Measurements from ENCODE around the gene NAT16. TPM values are rescaled to one million over a fixed set of nuclear protein-coding genes. Genes with fewer than 3 reads are reported as not detected.

Gene NAT16
- total and polyA plus RNA-seq, 9 of the 15 experiments (the other 6 are each of a cell fraction or from before 2014, with no cell fraction given), result 0.04 TPM; not detected in 8

DNA sequence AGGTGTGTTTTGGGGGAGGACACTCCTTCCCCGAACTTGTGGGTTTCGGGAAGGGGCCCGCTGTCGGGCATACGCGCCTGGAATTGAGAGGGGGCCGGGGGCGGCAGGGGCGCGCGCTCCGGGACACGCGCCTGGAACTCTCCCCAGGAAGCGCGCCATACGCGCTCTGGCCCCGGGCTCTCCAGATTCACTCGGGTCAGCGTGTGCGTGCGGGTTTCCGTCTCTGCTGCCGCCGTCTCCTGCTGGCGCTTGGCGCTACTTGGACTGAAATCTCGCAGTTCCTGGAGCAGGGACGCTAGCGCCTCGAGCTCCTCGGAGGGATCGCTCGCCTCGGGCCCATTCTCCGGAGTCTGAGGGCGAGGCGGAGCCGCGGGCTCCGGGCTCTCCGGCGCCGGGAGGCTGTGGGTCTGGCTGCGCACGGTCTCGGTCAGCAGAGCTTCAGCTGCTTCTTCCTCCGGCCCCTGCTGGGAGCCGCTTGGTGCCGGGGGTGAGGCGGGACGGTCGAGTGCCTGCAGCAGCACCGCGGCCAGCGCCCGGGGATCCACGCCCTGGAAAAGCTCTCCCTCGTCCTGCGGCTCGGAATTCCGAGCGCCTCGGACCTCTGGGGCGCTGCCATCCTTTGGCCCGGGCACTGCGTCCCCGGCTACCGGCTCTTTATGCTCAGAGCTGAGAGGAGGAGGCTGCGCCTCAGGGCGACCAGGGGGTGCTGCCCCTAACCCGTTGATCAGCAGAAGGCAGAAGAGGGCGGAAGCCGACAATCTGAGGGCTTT lies 15.8 kb downstream of the NAT16 start (continued):
- TF ChIP-seq, protein P1, sequence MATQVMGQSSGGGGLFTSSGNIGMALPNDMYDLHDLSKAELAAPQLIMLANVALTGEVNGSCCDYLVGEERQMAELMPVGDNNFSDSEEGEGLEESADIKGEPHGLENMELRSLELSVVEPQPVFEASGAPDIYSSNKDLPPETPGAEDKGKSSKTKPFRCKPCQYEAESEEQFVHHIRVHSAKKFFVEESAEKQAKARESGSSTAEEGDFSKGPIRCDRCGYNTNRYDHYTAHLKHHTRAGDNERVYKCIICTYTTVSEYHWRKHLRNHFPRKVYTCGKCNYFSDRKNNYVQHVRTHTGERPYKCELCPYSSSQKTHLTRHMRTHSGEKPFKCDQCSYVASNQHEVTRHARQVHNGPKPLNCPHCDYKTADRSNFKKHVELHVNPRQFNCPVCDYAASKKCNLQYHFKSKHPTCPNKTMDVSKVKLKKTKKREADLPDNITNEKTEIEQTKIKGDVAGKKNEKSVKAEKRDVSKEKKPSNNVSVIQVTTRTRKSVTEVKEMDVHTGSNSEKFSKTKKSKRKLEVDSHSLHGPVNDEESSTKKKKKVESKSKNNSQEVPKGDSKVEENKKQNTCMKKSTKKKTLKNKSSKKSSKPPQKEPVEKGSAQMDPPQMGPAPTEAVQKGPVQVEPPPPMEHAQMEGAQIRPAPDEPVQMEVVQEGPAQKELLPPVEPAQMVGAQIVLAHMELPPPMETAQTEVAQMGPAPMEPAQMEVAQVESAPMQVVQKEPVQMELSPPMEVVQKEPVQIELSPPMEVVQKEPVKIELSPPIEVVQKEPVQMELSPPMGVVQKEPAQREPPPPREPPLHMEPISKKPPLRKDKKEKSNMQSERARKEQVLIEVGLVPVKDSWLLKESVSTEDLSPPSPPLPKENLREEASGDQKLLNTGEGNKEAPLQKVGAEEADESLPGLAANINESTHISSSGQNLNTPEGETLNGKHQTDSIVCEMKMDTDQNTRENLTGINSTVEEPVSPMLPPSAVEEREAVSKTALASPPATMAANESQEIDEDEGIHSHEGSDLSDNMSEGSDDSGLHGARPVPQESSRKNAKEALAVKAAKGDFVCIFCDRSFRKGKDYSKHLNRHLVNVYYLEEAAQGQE (IDR thresholded peaks at IDR 0.05; ENCODE audit: borderline replicate concordance), result peak; percentile 98
- TF ChIP-seq, protein P1 (CRISPR knock-in tag; IDR thresholded peaks at IDR 0.05; ENCODE audit: low read depth), result peak; percentile 96
- TF ChIP-seq, protein P2, sequence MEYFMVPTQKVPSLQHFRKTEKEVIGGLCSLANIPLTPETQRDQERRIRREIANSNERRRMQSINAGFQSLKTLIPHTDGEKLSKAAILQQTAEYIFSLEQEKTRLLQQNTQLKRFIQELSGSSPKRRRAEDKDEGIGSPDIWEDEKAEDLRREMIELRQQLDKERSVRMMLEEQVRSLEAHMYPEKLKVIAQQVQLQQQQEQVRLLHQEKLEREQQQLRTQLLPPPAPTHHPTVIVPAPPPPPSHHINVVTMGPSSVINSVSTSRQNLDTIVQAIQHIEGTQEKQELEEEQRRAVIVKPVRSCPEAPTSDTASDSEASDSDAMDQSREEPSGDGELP (CRISPR knock-in tag; IDR thresholded peaks at IDR 0.05; ENCODE audit: borderline replicate concordance), result peak; percentile 73; the same call in 1 of the 2 replicates
- TF ChIP-seq HDAC1 (IDR thresholded peaks at IDR 0.05) (peak in 1 of 2 experiments; percentile 35; a peak in 1 of 4 replicates), HDAC3 (IDR thresholded peaks at IDR 0.05; ENCODE audit: borderline replicate concordance, partially characterized antibody) (no peak), XRCC5 (IDR thresholded peaks at IDR 0.05; ENCODE audit: low read depth, low read length) (peak; percentile 22; the same call in 1 of the 2 replicates), STAG1 (CRISPR knock-in tag; IDR thresholded peaks at IDR 0.05; ENCODE audit: borderline replicate concordance) (peak; percentile 22; the same call in 1 of the 2 replicates)
- TF ChIP-seq, protein P3, sequence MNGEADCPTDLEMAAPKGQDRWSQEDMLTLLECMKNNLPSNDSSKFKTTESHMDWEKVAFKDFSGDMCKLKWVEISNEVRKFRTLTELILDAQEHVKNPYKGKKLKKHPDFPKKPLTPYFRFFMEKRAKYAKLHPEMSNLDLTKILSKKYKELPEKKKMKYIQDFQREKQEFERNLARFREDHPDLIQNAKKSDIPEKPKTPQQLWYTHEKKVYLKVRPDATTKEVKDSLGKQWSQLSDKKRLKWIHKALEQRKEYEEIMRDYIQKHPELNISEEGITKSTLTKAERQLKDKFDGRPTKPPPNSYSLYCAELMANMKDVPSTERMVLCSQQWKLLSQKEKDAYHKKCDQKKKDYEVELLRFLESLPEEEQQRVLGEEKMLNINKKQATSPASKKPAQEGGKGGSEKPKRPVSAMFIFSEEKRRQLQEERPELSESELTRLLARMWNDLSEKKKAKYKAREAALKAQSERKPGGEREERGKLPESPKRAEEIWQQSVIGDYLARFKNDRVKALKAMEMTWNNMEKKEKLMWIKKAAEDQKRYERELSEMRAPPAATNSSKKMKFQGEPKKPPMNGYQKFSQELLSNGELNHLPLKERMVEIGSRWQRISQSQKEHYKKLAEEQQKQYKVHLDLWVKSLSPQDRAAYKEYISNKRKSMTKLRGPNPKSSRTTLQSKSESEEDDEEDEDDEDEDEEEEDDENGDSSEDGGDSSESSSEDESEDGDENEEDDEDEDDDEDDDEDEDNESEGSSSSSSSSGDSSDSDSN (IDR thresholded peaks at IDR 0.05; ENCODE audit: borderline replicate concordance in 1 of 2, low read depth in 2 of 2, low read length in 2 of 2), result peak in 1 of 2 experiments; percentile 77; a peak in 1 of 4 replicates
- TF ChIP-seq, protein P4, sequence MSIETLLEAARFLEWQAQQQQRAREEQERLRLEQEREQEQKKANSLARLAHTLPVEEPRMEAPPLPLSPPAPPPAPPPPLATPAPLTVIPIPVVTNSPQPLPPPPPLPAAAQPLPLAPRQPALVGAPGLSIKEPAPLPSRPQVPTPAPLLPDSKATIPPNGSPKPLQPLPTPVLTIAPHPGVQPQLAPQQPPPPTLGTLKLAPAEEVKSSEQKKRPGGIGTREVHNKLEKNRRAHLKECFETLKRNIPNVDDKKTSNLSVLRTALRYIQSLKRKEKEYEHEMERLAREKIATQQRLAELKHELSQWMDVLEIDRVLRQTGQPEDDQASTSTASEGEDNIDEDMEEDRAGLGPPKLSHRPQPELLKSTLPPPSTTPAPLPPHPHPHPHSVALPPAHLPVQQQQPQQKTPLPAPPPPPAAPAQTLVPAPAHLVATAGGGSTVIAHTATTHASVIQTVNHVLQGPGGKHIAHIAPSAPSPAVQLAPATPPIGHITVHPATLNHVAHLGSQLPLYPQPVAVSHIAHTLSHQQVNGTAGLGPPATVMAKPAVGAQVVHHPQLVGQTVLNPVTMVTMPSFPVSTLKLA (conservative IDR thresholded peaks at IDR 0.05), result peak in 1 of 2 experiments; percentile 51; a peak in 1 of 4 replicates
